LoVo (cell line): ENCODE measurements around the gene SLC39A1.
A peak's percentile ranks its signal among the peaks of the same experiment; 100 is the strongest.
"Not testable (repeated sequence)": the region's sequence is repeated elsewhere in the genome, so short reads cannot be mapped to it uniquely, and the experiment has no call there.

Experiments
- DNase-seq: peaks from one replicate; pipeline ENCODE4 v3.0.0-alpha.2; 2016; ENCODE audit warnings: low spot score

SLC39A1 gene, protein sequence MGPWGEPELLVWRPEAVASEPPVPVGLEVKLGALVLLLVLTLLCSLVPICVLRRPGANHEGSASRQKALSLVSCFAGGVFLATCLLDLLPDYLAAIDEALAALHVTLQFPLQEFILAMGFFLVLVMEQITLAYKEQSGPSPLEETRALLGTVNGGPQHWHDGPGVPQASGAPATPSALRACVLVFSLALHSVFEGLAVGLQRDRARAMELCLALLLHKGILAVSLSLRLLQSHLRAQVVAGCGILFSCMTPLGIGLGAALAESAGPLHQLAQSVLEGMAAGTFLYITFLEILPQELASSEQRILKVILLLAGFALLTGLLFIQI

DNA sequence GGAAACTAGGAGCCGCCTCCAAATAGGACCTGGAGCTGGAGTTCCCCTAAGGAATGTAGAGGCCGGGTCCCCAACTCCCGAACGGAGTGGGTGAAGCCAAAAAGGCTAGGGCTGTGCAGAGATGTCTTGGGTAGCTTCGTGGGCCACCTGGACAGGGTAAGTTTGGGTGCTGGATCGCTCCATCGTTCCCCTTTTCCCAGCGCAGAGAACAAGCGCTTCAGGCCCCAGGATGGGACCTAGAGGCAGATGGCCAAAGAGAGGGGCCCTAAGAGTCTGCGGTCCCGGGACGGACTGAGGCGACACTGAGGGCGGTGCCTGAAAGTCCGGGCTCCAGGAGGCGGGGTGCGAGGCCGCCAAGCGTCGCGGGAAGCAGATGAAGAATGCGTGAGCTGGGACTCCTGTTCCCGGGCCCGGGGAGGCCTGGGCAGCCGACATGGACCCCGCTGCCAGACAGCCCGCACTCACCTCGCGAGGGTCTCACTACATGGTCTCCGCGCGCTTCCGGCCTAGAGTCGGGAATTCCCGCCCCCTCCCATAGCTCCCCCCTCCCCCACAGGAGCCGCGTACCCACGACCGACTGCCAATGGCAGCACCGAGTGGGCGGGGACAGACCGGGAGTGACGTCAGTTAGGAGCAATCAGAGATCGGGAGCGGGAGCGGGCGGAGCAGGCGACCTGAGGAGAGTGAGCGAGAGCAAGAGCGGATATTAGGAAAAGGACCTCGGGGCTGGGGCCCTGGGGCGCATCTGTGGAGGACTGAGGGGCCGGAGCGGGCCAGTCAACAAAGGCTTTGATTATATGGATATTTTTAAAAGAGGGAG, at the start of gene SLC39A1:
TSS of gene SLC39A1 (minus strand) at position 508 of the 820 bp plus-strand sequence. CDS start 822 bp downstream, outside the sequence.
- DNase-seq: peak; percentile 96

DNA sequence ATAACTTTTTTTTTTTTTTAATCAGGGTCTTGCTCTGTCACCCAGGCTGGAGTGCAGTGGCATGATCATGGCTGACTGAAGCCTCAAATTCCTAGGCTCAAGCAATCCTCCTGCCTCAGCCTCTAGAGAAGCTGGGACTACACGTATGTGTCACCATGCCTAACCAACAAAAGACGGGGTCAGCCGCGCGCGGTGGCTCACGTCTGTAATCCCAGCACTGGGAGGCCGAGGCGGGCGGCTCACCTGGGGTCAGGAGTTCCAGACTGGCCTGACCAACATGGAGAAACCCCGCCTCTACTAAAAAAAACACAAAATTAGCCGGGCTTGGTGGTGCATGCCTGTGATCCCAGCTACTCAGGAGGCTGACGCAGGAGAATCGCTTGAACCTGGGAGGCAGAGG, 49.2 kb upstream of the SLC39A1 start:
- not testable (repeated sequence) for DNase-seq

DNA sequence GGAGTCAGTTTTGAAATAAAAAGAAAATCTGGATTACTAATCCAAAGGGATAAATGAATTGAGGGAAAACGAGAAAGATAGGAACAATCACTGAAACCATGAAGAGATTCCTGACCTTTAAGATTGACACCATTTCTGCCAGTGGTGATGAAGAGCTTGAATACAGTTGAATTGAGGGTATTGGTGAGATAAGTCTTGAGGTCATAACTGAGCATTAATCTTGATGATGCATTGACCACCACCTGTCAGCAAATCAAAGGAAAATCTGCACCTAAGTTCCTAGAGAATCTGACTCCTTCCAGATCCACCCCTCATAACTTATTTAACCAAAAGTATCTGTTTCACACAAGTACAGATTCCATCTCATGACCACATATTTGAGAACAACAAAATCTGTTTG, 48.8 kb upstream of the SLC39A1 start:
- DNase-seq: no peak

DNA sequence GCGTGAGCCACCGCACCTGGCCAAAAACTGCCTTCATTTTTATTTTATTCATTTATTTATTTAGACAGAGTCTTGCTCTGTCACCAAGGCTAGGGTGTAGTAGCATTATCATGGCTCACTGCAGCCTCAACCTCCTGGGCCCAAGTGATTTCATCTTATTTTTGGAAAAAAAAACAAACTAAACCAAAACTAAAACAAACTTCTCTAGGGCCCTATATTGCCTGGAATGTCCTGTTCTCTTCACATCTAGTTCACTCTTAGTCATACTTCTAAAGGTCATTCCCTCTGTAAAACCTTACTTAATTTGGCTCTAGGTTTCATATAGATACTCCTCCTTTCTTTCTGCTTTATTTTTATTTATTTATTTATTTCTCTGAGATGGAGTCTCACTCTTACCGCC, 42.8 kb upstream of the SLC39A1 start:
- DNase-seq: no peak

DNA sequence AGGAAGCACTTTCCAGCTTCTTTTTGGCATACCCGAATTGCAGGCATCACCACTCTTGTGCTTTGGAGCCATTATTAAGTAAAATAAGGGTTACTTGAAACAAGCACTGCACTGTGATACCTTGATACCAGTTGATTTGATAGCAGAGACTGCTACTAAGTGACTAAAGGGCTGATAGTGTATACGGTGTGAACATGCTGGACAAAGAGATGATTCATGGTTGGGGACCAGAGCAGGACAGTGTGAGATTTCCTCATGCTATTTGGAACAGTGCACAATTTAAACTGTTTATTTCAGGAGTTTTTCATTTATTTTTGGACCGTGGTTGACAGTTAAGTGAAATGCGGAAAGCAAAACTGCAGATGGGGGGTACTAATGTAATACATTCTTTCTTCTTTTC, 37.1 kb upstream of the SLC39A1 start:
- DNase-seq: no peak

DNA sequence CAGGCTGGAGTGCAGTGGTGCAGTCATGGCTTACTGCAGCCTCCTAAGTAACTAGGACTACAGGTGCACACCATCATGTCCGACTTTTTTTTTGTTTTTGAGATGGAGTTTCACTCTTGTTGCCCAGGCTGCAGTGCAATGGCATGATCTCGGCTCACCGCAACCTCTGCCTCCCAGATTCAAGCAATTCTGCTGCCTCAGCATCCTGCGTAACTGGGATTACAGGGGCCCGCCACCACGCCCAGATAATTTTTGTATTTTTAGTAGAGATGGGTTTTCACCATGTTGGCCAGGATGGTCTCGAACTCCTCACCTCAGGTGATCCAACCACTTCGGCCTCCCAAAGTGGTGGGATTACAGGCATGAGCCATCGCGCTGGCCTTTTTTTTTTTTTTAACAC, 33.5 kb upstream of the SLC39A1 start:
- DNase-seq: not testable (repeated sequence)

DNA sequence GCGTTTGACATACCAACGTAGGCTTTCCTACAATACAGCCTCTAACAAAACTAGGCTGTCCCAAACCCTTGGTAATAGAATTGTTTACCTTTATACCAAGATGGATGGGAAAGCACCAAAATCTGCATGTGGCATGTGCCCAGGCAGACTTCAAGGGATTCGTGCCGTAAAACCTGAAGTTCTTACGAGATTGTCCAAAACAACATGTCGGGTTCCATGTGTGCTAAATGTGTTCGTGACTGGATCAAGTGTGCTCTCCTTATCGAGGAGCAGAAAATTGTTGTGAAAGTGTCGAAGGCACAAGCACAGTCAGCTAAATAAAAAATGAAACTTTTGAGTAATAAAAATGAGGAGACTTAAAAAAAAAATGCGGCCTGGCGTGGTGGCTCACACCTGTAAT, 32.3 kb upstream of the SLC39A1 start:
- DNase-seq: no peak

DNA sequence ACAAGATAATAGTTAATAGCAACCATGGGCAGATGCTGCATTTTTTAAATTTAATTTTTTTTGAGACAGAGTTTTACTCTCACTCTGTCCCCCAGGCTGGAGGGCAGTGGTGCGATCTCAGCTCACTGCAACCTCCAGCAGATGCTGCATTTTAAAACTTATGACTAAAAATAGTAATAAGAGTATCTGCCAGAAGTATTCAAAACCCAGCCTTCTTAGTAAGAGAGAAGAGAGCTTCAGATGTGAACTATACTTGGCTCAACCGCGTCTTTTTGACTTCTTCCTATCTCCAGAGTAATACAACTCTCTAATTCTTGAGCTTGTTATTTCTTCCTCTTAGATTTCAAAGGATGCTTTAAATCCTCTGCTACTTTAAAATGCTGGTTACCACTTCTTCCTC, 31.9 kb upstream of the SLC39A1 start:
- no peak for DNase-seq

DNA sequence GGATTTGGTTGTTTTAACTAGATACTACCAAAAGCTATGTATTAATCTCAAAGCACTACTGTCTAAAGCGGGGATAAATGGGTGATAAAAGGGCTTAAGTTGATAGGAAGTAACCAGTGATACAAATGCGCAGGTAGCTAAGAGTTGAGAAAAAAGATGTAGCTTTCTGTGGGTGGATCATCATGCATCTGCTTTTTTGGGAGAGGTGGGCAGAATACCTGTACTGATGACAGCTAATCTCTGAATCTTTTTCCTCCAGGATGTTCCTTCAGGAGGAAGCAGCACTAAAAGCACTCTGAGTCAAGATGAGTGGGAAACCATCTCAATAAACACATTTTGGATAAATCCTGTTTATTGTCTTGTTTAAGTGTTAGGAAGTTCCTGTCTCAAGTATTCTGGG, 28.5 kb upstream of the SLC39A1 start:
- no peak for DNase-seq

DNA sequence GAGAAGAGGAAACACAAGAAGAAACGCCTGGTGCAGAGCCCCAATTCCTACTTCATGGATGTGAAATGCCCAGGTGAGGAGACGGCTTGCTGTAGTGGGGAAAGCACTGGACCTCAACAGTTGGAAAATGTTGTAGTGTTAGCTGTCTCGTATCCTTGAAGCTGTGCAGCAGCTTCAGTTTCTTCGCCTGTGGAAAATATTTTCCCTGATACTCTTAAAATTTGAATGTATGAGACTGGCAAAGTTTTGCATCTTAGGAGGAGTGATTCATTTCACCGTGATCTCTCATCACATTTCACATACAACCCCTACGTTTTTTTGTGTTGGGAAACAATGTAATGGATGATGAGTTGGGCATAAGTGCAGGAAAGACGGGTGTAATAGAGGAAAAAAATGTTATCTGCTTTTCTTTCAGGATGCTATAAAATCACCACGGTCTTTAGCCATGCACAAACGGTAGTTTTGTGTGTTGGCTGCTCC, 27.9 kb upstream of the SLC39A1 start:
- no peak for DNase-seq

DNA sequence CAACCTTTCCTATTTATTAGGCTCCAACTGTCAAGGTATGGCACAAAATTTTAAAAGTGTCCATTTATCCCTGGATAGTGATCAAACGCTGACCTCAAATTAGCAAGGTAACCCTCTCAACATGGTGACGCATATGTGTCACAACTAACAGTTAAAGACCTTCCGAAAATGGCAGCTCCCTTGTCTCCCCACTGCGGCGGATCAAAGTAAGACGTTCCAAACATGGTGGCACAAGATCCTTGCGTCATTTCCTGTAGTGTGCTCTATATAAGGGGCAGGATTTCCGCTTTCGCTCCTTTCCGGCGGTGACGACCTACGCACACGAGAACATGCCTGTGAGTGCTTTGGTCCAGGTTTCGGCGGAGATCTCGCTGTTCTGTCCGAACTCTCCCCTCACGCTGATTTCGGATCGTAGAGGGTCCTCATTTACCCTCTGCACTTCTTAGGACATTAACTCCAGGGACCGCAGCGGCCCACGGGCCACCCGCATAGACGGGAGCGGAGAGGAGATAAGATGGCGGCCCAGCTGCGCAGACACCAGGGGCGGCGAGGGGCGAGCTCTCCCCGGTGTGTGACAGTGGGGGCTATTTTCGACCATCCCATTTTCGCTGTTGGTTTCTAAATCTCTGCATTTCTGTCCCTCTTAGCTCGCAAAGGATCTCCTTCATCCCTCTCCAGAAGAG, 27.3 kb upstream of the SLC39A1 start, which contains the start of gene RPS27:
TSS of gene RPS27 (plus strand) at position 295 of the 683 bp plus-strand sequence. CDS start at position 330, 35 bp downstream.
- peak; percentile 99 for DNase-seq

DNA sequence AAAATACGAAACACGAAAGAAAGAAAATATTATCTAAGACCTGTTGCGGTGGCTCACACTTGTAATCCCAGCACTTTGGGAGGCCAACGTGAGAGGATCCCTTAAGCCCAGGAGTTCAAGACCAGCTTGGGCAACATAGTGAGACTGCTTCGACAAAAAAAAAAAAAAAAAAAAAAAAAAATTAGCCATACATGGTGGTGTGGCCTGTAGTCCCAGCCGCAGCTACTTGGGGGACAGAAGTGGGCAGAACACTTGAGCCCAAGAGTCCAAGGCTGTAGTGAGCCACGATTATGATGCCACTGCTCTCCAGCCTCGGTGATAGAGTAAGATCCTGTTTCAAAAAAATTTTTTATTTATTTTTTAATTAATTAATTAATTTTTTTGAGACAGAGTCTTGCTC, 24.3 kb upstream of the SLC39A1 start:
- no peak for DNase-seq

DNA sequence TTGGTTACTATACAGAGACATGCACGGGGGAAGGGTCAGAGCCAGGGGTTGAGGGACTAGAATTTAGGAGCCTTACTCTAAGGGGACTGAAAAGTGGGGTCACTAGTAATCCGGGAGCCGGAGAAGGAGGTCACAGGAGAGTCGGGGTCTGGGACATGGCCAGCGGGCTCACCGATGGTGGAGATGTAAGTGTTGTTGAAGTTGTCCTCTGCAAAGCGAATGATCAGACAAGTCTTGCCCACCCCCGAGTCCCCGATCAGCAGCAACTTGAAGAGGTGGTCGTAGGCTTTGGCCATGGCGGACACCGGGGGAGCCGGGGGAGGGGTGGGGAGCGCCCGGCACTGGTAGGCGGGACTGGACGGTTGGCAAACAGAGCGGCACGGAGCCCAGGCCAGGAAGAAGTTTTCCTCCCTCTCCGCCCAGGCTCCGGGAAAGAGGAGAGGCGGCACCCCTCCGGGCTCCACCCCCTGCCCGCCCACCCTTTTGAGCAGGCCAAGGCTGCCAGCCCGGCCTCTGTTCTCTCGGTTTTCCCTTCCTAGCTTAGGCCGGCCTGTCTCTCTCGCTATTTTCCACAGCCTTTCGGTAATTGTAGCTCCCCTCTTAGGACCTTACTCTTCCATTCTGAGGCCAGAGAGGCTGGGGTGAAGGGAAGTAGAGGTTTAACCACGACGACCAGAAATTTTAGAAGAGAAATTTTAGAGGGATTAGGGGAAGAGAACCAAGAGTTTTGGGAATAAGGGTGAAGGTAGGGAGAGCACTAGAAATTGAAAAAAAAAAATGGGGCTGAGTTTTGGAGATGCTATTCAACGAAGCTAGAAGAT, 22.8 kb upstream of the SLC39A1 start, which contains the start of gene RAB13:
TSS of gene RAB13 (minus strand) at position 399 of the 821 bp plus-strand sequence. CDS start at position 296, 103 bp downstream.
- peak; percentile 92 for DNase-seq

DNA sequence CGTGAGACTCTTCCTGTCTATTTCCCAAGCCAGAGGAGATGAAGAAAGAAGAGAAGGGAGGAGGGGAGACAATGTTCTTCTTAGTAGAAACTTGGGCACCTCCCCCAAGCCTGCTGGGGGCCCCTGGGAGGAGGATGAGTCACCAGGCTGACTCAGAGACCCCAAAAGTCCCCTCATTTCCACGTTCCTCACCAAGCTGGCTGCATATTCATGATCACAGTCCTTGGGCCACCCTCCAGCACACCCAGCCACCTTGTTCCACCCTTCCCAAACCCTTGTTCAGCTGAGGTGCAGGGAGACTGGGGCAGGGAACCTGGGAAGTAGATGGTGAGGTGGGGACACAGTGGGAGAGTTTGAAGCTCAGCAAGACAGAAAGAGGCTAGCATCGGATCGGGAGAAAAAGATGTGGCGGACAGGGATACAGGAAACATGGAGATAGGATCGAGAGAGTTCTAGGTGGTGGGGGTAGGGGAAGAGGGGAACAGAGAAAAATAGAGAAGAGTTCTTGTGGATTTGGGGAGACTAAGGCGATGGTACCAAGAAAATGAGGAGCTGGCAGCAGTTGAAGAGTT, 22.1 kb upstream of the SLC39A1 start:
- no peak for DNase-seq

DNA sequence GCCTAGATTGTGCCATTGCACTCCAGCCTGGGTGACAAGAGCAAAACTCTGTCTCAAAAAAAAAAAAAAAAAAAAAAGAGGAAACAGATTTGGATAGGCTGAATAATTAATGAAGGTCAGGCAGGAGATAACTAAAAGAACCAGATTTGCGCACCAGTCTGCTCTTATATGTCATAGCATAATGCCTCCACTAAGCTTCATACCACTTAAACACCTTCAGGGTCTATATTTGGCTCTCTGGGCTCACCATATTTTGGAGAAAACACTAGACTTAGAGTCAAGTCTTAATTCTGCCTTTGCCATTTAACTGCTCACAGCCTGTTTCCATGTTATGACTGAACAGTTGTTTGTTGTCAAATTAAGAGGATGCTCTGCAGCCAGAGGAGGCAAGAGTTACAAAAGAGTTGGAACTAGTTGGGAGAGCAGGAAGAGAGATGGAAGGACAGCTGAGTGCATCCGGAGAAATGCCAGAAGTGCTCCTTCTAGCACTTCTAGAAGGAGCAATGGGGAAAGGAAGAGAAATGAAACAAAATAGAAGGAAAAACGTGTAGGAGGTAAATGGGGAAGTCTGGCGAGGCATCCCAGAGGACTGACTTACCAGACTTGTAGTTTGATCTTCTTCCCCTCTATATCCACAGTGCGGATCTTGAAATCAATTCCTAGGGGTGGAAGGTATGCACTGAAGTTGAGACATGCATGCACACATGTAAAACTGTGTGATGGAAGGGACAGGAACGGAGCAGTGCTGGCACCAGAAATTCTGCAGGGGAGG, 21.0 kb upstream of the SLC39A1 start:
- DNase-seq: no peak

DNA sequence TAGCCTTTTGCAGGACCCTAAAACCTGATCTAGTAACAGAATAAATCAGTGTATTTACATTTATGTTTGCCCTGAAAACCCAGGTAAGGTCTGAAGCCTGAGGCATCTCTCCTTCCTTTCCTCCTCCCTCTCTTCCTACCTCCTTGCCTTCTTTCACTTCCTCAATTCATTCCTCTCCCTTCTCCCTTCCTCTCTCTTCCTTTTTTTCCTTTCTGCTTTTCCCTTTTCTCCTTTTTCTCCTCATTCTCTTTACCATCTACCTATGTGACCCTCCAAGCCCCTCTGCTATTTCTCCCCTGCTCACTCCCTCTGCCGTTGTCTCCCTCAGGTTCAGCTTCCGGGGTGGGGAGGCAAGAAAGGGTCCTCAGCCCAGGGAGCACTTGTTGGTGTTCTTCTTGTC, 18.4 kb upstream of the SLC39A1 start:
- DNase-seq: not testable (repeated sequence)

DNA sequence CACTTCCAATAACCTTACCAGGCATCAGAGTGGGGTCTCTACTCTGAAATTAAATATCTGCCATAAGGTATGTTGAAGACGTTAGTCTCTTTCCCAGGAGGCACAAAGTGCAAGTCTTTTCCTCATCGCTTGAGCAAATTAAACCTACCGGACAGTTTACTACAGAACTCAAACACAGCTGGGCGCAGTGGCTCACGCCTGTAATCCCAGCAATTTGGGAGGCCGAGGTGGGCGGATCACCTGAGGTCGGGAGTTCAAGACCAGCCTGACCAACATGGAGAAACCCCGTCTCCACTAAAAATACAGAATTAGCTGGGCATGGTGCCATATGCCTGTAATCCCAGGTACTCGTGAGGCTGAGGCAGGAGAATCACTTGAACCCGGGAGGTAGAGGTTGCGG, 15.8 kb upstream of the SLC39A1 start:
- DNase-seq: not testable (repeated sequence)

DNA sequence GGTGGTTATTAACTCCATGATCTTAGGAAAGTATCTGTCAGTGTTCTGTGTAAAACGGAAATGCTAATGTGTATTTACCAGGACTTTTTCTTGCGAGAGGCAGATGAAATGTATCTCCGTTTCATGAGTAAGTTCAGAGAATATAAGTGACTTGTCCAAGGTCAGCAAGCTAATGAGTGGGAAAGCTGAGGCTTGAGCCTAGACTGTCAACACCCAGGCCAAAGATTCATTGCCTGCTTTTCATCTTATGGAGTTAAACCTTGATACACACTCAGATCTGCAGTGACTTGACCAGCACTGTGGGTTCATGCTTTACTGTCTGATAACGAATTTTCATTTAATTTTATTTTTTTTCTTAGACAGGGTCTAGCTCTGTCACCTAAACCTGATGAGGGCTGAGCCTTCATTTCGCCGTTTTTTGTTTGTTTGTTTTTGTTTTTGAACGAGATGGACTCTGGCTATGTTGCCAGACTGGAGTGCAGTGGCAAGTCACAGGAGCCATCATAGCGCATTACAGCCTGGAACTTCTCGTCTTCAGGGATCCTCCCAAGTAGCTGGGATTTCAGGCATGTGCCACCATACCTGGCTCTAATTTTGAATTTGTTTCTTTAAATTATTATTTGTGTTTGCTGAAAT, 15.1 kb upstream of the SLC39A1 start:
- no peak for DNase-seq
